HFF-Myc (cell line): ENCODE measurements around the gene LCE3A.
"Not testable (repeated sequence)": the region's sequence is repeated elsewhere in the genome, so short reads cannot be mapped to it uniquely, and the experiment has no call there.

Experiments
- DNase-seq: peaks from one replicate; pipeline ENCODE4 v3.0.0-alpha.2; 2011; ENCODE audit warnings: low read depth; ENCODE audit errors: extremely low read depth
- H3K4me3 ChIP-seq: replicated peaks from 2 replicates; pipeline ENCODE4 v1.5.1; 2011; ENCODE audit warnings: low read depth, mild to moderate bottlenecking, control low read depth, low read length
- TF ChIP-seq, protein P1 (sequence below): IDR thresholded peaks from 2 replicates; pipeline ENCODE4 v1.5.1; 2012; ENCODE audit warnings: mild to moderate bottlenecking, low read depth, low read length, control low read depth; ENCODE audit errors: missing control alignments

Gene LCE3A

GRCh38 chr1:152621993-152622392 is 910 bp downstream of the LCE3A start:
- no peak overlapping the region for H3K4me3 ChIP-seq
- TF ChIP-seq, protein P1, sequence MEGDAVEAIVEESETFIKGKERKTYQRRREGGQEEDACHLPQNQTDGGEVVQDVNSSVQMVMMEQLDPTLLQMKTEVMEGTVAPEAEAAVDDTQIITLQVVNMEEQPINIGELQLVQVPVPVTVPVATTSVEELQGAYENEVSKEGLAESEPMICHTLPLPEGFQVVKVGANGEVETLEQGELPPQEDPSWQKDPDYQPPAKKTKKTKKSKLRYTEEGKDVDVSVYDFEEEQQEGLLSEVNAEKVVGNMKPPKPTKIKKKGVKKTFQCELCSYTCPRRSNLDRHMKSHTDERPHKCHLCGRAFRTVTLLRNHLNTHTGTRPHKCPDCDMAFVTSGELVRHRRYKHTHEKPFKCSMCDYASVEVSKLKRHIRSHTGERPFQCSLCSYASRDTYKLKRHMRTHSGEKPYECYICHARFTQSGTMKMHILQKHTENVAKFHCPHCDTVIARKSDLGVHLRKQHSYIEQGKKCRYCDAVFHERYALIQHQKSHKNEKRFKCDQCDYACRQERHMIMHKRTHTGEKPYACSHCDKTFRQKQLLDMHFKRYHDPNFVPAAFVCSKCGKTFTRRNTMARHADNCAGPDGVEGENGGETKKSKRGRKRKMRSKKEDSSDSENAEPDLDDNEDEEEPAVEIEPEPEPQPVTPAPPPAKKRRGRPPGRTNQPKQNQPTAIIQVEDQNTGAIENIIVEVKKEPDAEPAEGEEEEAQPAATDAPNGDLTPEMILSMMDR: no peak
- no peak for DNase-seq

DNA sequence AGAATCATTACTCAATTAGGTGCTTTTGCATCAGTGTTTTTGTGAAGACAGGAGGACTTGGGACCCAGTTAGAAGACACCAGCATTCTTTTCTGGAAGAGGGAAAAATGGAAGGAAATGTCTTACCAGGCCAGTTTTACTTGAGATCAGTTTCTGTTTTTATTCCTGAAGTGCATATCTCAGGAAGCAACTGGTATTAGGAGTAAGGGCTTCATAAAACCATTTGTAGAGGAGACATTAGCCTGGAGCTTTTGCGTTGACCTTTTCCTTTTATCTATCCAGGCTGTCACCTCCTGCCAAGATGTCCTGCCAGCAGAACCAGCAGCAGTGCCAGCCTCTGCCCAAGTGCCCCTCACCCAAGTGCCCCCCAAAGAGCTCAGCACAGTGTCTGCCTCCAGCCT is 9.4 kb downstream of the LCE3A start, which contains the start of gene LCE3B:
Gene LCE3B (plus strand): TSS at position 301 of the 400 bp plus-strand sequence. CDS start 0 bp downstream, at position 301.
- no peak for DNase-seq
- no peak within 1 kb of the TSS for H3K4me3 ChIP-seq
- TF ChIP-seq, protein P1: no peak

GRCh38 chr1:152599934-152600333 is 23.0 kb downstream of the LCE3A start, which contains the start of gene LCE3C:
TSS of gene LCE3C (plus strand) at chr1:152600234. CDS start at chr1:152600732, 498 bp downstream.
- DNase-seq: no peak
- TF ChIP-seq, protein P1: no peak
- H3K4me3 ChIP-seq: no peak within 1 kb of the TSS

DNA sequence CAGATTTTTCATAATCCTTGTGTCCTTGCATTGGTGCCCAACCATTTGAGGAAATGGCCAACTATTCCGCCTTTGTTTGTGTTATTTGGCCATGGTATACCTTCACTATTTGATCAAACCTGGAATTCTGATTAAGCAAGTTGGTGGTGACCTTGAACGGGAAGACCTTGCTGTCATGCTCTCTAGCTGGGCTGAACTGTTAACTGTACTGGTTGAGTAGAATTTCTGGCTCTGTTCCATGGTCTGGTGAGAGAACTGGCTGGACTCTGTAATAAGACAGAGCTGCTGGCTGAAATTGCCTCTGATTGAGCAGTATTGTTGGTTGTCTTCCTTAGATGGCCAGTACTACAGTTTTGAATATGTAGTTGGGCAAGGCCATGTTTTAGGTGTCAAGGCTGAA is 25.9 kb downstream of the LCE3A start:
- TF ChIP-seq, protein P1: no peak
- no peak for DNase-seq
- no peak overlapping the region for H3K4me3 ChIP-seq

GRCh38 chr1:152585586-152585985 is 37.3 kb downstream of the LCE3A start:
- DNase-seq: no peak
- TF ChIP-seq, protein P1: no peak
- no peak overlapping the region for H3K4me3 ChIP-seq

DNA sequence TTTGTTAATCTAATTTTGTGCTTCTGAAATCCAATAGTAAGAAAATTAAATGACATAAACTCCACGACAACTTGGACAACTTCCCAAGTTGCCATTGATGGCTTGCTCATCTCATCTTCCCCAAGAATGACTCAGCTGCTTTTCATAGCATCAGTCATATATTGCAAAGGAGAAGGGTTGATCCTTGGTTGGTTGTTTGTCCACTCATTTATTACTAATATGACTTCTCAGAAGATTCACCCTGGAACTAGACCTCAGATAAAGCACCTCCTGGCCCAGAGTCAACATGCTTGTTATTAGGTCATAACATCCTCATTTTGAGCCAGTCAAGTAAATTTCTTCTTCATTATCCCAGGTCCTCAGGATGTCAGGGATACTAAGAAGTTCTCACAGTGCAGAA is 40.3 kb downstream of the LCE3A start:
- TF ChIP-seq, protein P1: no peak
- no peak overlapping the region for H3K4me3 ChIP-seq
- DNase-seq: no peak

DNA sequence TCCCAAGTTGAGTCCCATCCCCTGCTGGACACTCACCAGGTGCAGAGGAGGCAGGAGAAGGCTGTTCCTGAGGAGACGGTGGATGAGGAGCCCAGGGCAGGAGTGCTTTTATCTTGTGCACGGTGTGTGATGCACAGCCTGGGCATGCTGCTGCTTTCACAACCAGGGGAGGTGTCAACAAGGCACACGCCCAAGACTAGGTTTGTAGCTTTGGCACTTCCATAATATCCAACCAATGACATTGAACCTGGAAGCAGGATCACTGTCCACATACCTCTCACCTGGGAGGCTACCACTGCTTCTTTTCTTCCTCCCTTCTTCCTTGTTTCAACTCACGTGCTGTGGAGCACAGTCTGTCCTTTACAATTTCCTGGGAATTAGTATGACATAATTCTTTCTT is 42.5 kb downstream of the LCE3A start, which contains the start of gene LCE3D:
Gene LCE3D (minus strand): TSS at position 84 of the 400 bp plus-strand sequence. CDS start 580 bp downstream, outside the sequence.
- DNase-seq: no peak
- TF ChIP-seq, protein P1: no peak
- no peak within 1 kb of the TSS for H3K4me3 ChIP-seq

DNA sequence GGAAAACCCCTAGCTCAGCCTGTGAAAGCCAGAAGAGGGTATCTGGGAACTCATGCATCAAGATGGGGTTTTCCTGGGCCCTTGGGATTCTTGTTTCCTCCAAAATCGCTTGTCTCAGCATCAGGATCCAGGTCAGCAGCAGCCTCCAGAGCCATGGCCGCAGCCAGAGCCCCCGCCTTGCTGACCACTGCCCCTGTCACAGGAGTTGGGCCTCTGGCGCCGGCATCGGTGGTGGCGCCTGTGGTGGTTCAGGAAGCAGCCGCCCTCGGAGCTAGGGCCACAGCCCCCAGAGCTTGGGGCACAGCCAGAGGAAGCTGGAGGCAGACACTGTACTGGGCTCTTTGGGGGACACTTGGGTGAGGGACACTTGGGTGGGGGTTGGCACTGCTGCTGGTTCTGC is 43.4 kb downstream of the LCE3A start:
- DNase-seq, H3K4me3 ChIP-seq: not testable (repeated sequence)
